Natural killer cell (primary cell): Measurements from ENCODE around the gene CHID1. TPM values are rescaled to one million over a fixed set of nuclear protein-coding genes. Genes with fewer than 3 reads are reported as not detected.

Experiments
- ATAC-seq, 3 donors: fragments of 150-1000 bp in 2 of 3; fragments of 200-7000 bp in 1 of 3; cut with Tn5 transposase; 1 replicate in 1 of 3; 2 replicates in 2 of 3; pipeline ENCODE4 v1.10.0; 2021; ENCODE audit warnings: mild to moderate bottlenecking in 2 of 3, moderate library complexity in 2 of 3
- DNase-seq, 2 donors: peaks; one replicate each; pipeline versions ENCODE4 v3.0.0 to v3.0.0-alpha.2; 2013 to 2021; ENCODE audit warnings: mixed read lengths in 1 of 2
- H3K27ac ChIP-seq: one replicate; pipeline ENCODE4 v1.5.1; 2013; ENCODE audit warnings: mild to moderate bottlenecking, low read length
- H3K27me3 ChIP-seq: one replicate; pipeline ENCODE4 v1.6.1; 2013; ENCODE audit warnings: low read length; ENCODE audit not compliant: control insufficient read depth, insufficient read depth
- H3K36me3 ChIP-seq: one replicate; pipeline ENCODE4 v1.6.1; 2013; ENCODE audit warnings: low read length; ENCODE audit not compliant: control insufficient read depth, insufficient read depth
- H3K4me1 ChIP-seq: one replicate; pipeline ENCODE4 v1.6.1; 2013; ENCODE audit warnings: low read length; ENCODE audit not compliant: control insufficient read depth, insufficient read depth
- H3K4me3 ChIP-seq: one replicate; pipeline ENCODE4 v1.5.1; 2013; ENCODE audit warnings: low read length
- H3K9me3 ChIP-seq: one replicate; pipeline ENCODE4 v1.6.1; 2013; ENCODE audit warnings: low read length; ENCODE audit not compliant: control insufficient read depth, insufficient read depth
- H3K27ac Mint-ChIP-seq, 2 donors: one replicate each; pipeline ENCODE4 v1.8.0; 2022; ENCODE audit warnings: mild to moderate bottlenecking in 2 of 2, mixed read lengths in 2 of 2, moderate library complexity in 1 of 2
- H3K27me3 Mint-ChIP-seq, 2 donors: one replicate each; pipeline ENCODE4 v1.8.0; 2022; ENCODE audit warnings: low read depth in 2 of 2, mixed read lengths in 2 of 2
- H3K36me3 Mint-ChIP-seq: one replicate; pipeline ENCODE4 v1.8.0; 2022; ENCODE audit warnings: mixed read lengths
- H3K4me1 Mint-ChIP-seq, 2 donors: one replicate each; pipeline ENCODE4 v1.8.0; 2022; ENCODE audit warnings: mixed read lengths in 2 of 2
- H3K4me3 Mint-ChIP-seq: one replicate; pipeline ENCODE4 v1.8.0; 2022; ENCODE audit warnings: mild to moderate bottlenecking, moderate library complexity, mixed read lengths
- H3K9me3 Mint-ChIP-seq, 2 donors: one replicate each; pipeline ENCODE4 v1.8.0; 2022; ENCODE audit warnings: mixed read lengths in 2 of 2
- CTCF ChIP-seq: fragments of 200-600 bp; IDR thresholded peaks from one replicate; pipeline ENCODE4 v1.8.0; 2022; ENCODE audit warnings: antibody characterized with exemption
- WGBS: methylation state at CpG from one replicate; pipeline ENCODE4 v1.1.7; 2013; ENCODE audit warnings: missing lambda C conversion rate; ENCODE audit not compliant: insufficient coverage; 5-methylcytosine and 5-hydroxymethylcytosine counted together
- intact Hi-C: fragments of 100-400 bp; cut with micrococcal nuclease; formaldehyde crosslinking; loops from one replicate; pipeline ENCODE4 v1.14.2; 2022
- total RNA-seq, 4 donors: library from RNA; stranded (reverse); fragments of 120-200 nt in 1 of 4; gene quantifications; one replicate each; pipeline versions ENCODE4 v1.2.3 to v1.2.4, GENCODE V29; 2013 to 2022

CHID1 gene
- total RNA-seq, 3 donors from 2014 or later (not counting 1 experiment from before 2014, with no cell fraction given): 32.6 to 40.3 (median 33.2) TPM

GRCh38 chr11:843086-843734, 67.4 kb downstream of the CHID1 start:
- Histone ChIP-seq H3K36me3 (peaks cover 23% of the 10 kb centered on the region), H3K27me3 (peaks cover under 1% of the 10 kb centered on the region), H3K4me1 (peaks cover 64% of the 10 kb centered on the region), H3K4me3 (peak overlapping the region; percentile 56), H3K27ac (no peak overlapping the region), H3K9me3 (no peaks in the 10 kb centered on the region)
- intact Hi-C loops: loop anchor here (10.0 kb wide), 1 partner anchor 72 kb away; the partner anchor contains the start of gene CHID1
- Mint-ChIP-seq H3K4me3 (peak overlapping the region; percentile 81), H3K27me3 (no peaks in the 10 kb centered on the region), H3K36me3 (no peaks in the 10 kb centered on the region), H3K27ac (peak overlapping the region in 1 of 2 donors; percentile 72), H3K9me3 (no peaks in the 10 kb centered on the region), H3K4me1 (peaks cover 0 to 33% of the 10 kb centered on the region in 2 donors)
- ATAC-seq (no peak), DNase-seq (peak in 1 of 2 donors; percentile 38)
- TF ChIP-seq CTCF: no peak
- WGBS: under 1% methylated on average over 53 of the region's 53 CpGs

DNA sequence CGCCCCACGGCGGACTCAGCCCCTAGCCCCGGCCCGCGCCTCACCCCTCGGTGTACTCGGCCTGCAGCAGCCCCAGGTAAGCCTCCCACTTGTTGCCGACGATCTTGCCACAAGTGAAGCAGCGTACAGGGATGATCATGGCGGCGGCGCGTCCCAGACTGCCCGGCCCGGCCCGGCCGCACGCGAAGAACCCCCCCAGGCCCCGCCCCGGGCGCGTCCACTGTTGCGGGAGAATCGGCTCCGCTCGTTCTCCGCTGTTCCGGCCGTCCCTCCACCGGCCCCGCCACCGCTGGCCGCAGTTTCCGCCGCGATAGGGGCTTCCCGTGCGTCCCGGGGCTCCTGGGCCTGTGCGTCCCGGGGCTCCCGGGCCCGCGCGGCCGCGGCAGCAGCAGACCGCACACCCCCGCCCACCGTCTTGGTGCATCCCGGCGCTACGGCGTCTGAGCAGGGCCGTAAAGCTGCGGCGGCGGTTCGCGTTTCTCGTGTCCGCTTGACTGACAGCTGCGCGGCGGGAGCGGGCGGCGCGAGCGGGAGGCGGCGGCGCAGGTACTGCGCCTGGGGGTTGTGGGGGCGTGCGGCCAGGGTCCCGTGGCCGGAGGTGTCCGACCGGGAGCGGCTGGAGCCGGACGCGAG, 68.1 kb downstream of the CHID1 start, which contains the start of the genes POLR2L and TSPAN4:
Gene POLR2L (minus strand): TSS at position 160 of the 633 bp plus-strand sequence. CDS start 21 bp downstream, at position 139.
Gene TSPAN4 (plus strand): TSS at position 483 of the 633 bp plus-strand sequence. CDS start 7,453 bp downstream, outside the sequence.
- Histone ChIP-seq H3K27me3 (no peaks in the 10 kb centered on the region), H3K9me3 (no peaks in the 10 kb centered on the region), H3K4me3 (peak within 1 kb of the TSS; percentile 70), H3K4me1 (peaks cover 66% of the 10 kb centered on the region), H3K36me3 (peaks cover 23% of the 10 kb centered on the region), H3K27ac (peak within 1 kb of the TSS; percentile 58)
- no peaks in the 10 kb centered on the region for H3K36me3 Mint-ChIP-seq
- no peaks in the 10 kb centered on the region for H3K9me3 Mint-ChIP-seq
- under 1% methylated on average over 87 of the region's 87 CpGs for WGBS
- intact Hi-C loops: loop anchor here (10.0 kb wide), 1 partner anchor 72 kb away; the partner anchor contains the start of gene CHID1
- DNase-seq (peak; percentile 88 to 94), ATAC-seq (peak; percentile 83 to 89 (median 83))
- no peaks in the 10 kb centered on the region for H3K27me3 Mint-ChIP-seq
- no peak for TF ChIP-seq CTCF
- H3K4me3 Mint-ChIP-seq: peak within 1 kb of the TSS; percentile 86
- H3K4me1 Mint-ChIP-seq: peaks cover 4 to 39% of the 10 kb centered on the region in 2 donors
- peak within 1 kb of the TSS in 1 of 2 donors; percentile 75 for H3K27ac Mint-ChIP-seq

DNA sequence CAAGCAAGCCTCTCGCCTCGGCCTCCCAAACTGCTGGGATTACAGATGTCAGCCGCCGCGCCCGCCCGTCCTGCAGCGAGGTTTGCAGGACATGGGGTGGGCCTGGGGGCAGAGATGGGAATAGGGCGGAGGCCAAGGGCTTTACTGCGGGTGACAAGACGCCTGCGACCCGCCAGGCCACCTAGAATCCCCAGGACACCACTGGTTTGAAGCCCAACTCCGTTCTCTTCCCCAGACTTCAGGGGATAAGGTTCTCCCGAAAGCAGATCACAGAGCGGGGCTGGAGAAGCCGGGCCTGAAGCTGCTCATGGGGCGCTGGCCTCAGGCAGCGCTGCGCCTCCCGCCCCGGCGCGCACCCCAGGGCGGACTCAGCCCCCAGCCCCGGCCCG, 68.6 kb downstream of the CHID1 start:
- Histone ChIP-seq H3K27me3 (no peaks in the 10 kb centered on the region), H3K4me3 (peak overlapping the region; percentile 70), H3K27ac (peak overlapping the region; percentile 58), H3K4me1 (peaks cover 71% of the 10 kb centered on the region), H3K9me3 (no peaks in the 10 kb centered on the region), H3K36me3 (peaks cover 23% of the 10 kb centered on the region)
- WGBS: 1% methylated on average over 27 of the region's 27 CpGs
- Mint-ChIP-seq H3K4me3 (peak overlapping the region; percentile 86), H3K36me3 (no peaks in the 10 kb centered on the region), H3K9me3 (no peaks in the 10 kb centered on the region), H3K4me1 (peaks cover 7 to 44% of the 10 kb centered on the region in 2 donors), H3K27me3 (no peaks in the 10 kb centered on the region), H3K27ac (peak overlapping the region in 1 of 2 donors; percentile 75)
- intact Hi-C loops: loop anchor here (10.0 kb wide), 1 partner anchor 73 kb away; the partner anchor contains the start of gene CHID1
- TF ChIP-seq CTCF: no peak
- ATAC-seq (peak; percentile 23 to 35 (median 33)), DNase-seq (no peak)
